Right atrium auricular region (tissue), 2 donors: ENCODE data around the gene ASMTL. TPM values are rescaled to one million over a fixed set of nuclear protein-coding genes. Genes with fewer than 3 reads are reported as not detected.
A peak's percentile ranks its signal among the peaks of the same experiment; 100 is the strongest.

ENCODE experiments used
- DNase-seq: peaks from one replicate; pipeline ENCODE4 v3.0.0-alpha.2; 2019; ENCODE audit warnings: low spot score
- H3K27ac ChIP-seq, 2 donors: fragments of 200-600 bp; sonication (generic); 1 replicate in 1 of 2; 2 replicates in 1 of 2; pipeline ENCODE4 v1.5.1; 2016 to 2019
- H3K27me3 ChIP-seq, 2 donors: fragments of 200-600 bp; sonication (generic); one replicate each; pipeline versions ENCODE4 v1.5.1 to v1.6.0; 2017 to 2019
- H3K36me3 ChIP-seq: fragments of 200-600 bp; sonication (generic); one replicate; pipeline ENCODE4 v1.5.1; 2016
- H3K4me1 ChIP-seq, 2 donors: fragments of 200-600 bp; sonication (generic); one replicate each; pipeline versions ENCODE4 v1.5.1 to v1.6.0; 2017 to 2019
- H3K4me3 ChIP-seq, 2 donors: fragments of 200-600 bp; sonication (generic); 1 replicate in 1 of 2; 2 replicates in 1 of 2; pipeline ENCODE4 v1.5.1; 2017 to 2019; ENCODE audit warnings: mild to moderate bottlenecking in 1 of 2, moderate library complexity in 1 of 2
- H3K9me3 ChIP-seq, 2 donors: fragments of 200-600 bp; sonication (generic); one replicate each; pipeline ENCODE4 v1.5.1; 2019
- CTCF ChIP-seq, 2 donors: fragments of 200-600 bp; sonication (generic); IDR thresholded peaks; one replicate each; pipeline ENCODE4 v1.5.1; 2019; ENCODE audit warnings: antibody characterized with exemption in 2 of 2
- total RNA-seq, 2 donors: library from RNA; depleted of rRNA; stranded (reverse); fragments of >200 nt; gene quantifications; one replicate each; pipeline ENCODE4 v1.1.0, GENCODE V29; 2016

Gene ASMTL
- total RNA-seq, 2 donors from 2014 or later = 20.1 to 31.9 TPM

GRCh38 chrX:1468250-1468772 is 15.6 kb upstream of the ASMTL start:
- no peak for TF ChIP-seq CTCF (IDR thresholded peaks at IDR 0.05)
- Histone ChIP-seq H3K36me3 (no peaks in the 10 kb centered on the region), H3K9me3 (no peaks in the 10 kb centered on the region), H3K4me1 (no peaks in the 10 kb centered on the region), H3K27me3 (peaks cover 0 to 4% of the 10 kb centered on the region in 2 donors), H3K4me3 (no peak overlapping the region), H3K27ac (no peak overlapping the region)
- peak; percentile 57 for DNase-seq

GRCh38 chrX:1466971-1467561 is 14.4 kb upstream of the ASMTL start:
- Histone ChIP-seq H3K36me3 (no peaks in the 10 kb centered on the region), H3K9me3 (no peaks in the 10 kb centered on the region), H3K4me3 (peak overlapping the region in 1 of 2 donors; percentile 5), H3K27me3 (peaks cover 0 to 4% of the 10 kb centered on the region in 2 donors), H3K4me1 (peaks cover 0 to 6% of the 10 kb centered on the region in 2 donors), H3K27ac (no peak overlapping the region)
- peak; percentile 57 for DNase-seq
- TF ChIP-seq CTCF (IDR thresholded peaks at IDR 0.05) = no peak

- H3K27me3 ChIP-seq = peaks cover 0 to 4% of the 10 kb centered on the region in 2 donors
- no peak overlapping the region for H3K27ac ChIP-seq
- H3K4me3 ChIP-seq = no peak overlapping the region
- no peak for TF ChIP-seq CTCF (IDR thresholded peaks at IDR 0.05)
- peaks cover 0 to 6% of the 10 kb centered on the region in 2 donors for H3K4me1 ChIP-seq
- peak; percentile 32 for DNase-seq
- no peaks in the 10 kb centered on the region for H3K9me3 ChIP-seq
- no peaks in the 10 kb centered on the region for H3K36me3 ChIP-seq
These were observed 13.5 kb upstream of the ASMTL start for GRCh38 chrX:1466232-1466661.

GRCh38 chrX:1465286-1466231 is 12.8 kb upstream of the ASMTL start:
- H3K9me3 ChIP-seq = no peaks in the 10 kb centered on the region
- peaks cover 0 to 4% of the 10 kb centered on the region in 2 donors for H3K27me3 ChIP-seq
- peak; percentile 32 for DNase-seq
- no peak overlapping the region for H3K27ac ChIP-seq
- H3K4me1 ChIP-seq = peaks cover 0 to 6% of the 10 kb centered on the region in 2 donors
- H3K36me3 ChIP-seq = no peaks in the 10 kb centered on the region
- no peak for TF ChIP-seq CTCF (IDR thresholded peaks at IDR 0.05)
- no peak overlapping the region for H3K4me3 ChIP-seq

- Histone ChIP-seq H3K27ac (no peak overlapping the region), H3K4me1 (peaks cover 0 to 6% of the 10 kb centered on the region in 2 donors), H3K36me3 (no peaks in the 10 kb centered on the region), H3K4me3 (no peak overlapping the region), H3K9me3 (no peaks in the 10 kb centered on the region), H3K27me3 (peaks cover 0 to 4% of the 10 kb centered on the region in 2 donors)
- no peak for TF ChIP-seq CTCF (IDR thresholded peaks at IDR 0.05)
- DNase-seq = no peak
These were observed 12.2 kb upstream of the ASMTL start for GRCh38 chrX:1464971-1465285.
